DOHH2 (cell line): Measurements from ENCODE around the gene CTDSP1.

Experiments
- CTCF ChIP-seq: fragments of 200-600 bp; sonication (generic); IDR thresholded peaks from one replicate; pipeline ENCODE4 v1.5.1; 2014; ENCODE audit warnings: antibody characterized with exemption, mild to moderate bottlenecking, low read depth, low read length; ENCODE audit not compliant: poor library complexity, severe bottlenecking
- EZH2phosphoT487 ChIP-seq: fragments of 200-600 bp; sonication (generic); IDR thresholded peaks from 2 replicates; pipeline ENCODE4 v1.6.1; 2017; ENCODE audit warnings: borderline replicate concordance, mild to moderate bottlenecking, antibody characterized with exemption, low read length, moderate library complexity, mixed read lengths

DNA sequence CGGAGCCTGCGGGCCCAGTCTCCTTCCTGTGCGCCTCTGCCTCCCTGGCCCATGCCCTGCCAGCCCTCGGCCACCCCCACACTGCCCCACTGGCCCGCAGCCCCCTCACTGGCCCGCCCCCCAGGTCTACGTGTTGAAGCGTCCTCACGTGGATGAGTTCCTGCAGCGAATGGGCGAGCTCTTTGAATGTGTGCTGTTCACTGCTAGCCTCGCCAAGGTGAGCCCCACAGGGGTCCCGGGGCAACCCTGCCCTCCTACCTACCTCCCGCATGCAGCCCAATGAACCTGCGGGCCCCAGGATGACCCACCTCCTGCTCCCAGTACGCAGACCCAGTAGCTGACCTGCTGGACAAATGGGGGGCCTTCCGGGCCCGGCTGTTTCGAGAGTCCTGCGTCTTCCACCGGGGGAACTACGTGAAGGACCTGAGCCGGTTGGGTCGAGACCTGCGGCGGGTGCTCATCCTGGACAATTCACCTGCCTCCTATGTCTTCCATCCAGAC is 3.3 kb downstream of the CTDSP1 start:
- TF ChIP-seq CTCF (no peak), EZH2phosphoT487 (no peak)
